ENCODE data around the gene SPDYE3.

- peak in 2 of 3 donors; percentile 31 to 44 for TF ChIP-seq POLR2AphosphoS5 (IDR thresholded peaks at IDR 0.05)
- TF ChIP-seq CTCF (IDR thresholded peaks at IDR 0.05) = no peak
- no peak for TF ChIP-seq EP300 (IDR thresholded peaks at IDR 0.05)
Measured at GRCh38 chr7:100369105-100369504, 61.6 kb downstream of the SPDYE3 start.

Data from stomach (tissue), 4 donors.